ENCODE data around the gene C15orf40.

C15orf40 gene

DNA sequence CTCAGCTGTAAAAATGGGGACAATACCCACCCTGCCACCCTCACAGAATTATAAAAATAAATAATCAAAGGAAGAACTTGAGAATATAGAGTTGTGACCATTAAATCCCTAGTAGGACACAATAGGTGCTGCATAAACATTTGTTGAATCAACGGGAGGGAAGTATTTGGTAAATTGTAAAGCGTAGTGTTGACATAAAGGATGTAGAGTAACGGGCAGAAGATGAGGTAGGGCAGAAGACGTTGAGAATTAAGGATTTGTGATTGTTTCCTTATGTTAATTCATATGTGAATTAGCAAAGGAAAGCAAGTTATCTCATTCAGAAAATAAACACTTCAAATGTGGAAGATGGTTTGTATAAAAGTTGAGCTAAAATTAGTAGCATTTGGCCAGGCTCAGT lies 18.3 kb downstream of the C15orf40 start:
- no peak for DNase-seq (ENCODE audit: low read depth, low spot score)

DNA sequence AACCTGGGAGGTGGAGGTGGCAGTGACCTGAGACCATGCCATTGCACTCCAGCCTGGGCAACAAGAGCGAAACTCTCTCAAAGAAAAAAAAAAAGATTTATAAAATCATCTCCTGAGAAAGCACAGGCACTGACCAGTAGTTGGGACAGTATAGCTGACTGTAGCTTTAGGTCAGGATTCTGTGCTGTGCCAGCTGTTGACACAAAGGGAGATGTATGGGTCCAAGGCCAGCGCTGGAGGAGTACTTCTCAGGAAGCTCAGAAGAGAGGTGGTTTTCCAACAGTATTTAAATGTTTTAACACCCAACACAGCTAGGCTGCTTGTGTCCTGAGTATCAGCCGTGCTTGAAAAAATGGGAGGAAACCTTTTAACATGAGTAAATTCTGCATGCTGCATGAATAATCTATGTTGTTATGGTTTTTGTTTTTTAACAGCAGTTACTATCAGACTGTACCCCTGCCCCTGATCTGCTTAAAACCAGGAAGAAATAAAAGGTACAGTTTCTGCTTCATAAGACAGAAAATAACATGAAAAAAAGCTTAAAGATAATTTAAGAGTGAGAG lies 18.9 kb downstream of the C15orf40 start:
- no peak for DNase-seq (ENCODE audit: low read depth, low spot score)

DNA sequence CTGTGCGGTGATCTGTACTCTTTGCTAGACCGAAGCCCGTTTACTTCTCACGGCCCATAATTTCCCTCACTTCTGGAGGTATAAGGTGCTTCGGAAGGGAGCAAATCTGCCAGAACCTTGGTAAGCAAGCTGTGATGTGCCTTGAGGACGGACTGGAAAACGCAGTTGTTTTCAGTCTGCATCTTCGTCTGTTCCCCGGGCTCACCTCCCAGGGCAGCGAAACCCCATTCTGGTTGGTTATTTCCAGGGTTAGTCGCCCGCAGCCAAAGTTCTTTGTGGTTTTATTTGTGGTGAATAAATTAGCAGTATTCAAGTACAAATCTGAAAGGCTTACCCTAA lies 25.0 kb downstream of the C15orf40 start:
- DNase-seq (ENCODE audit: low read depth, low spot score): no peak

DNA sequence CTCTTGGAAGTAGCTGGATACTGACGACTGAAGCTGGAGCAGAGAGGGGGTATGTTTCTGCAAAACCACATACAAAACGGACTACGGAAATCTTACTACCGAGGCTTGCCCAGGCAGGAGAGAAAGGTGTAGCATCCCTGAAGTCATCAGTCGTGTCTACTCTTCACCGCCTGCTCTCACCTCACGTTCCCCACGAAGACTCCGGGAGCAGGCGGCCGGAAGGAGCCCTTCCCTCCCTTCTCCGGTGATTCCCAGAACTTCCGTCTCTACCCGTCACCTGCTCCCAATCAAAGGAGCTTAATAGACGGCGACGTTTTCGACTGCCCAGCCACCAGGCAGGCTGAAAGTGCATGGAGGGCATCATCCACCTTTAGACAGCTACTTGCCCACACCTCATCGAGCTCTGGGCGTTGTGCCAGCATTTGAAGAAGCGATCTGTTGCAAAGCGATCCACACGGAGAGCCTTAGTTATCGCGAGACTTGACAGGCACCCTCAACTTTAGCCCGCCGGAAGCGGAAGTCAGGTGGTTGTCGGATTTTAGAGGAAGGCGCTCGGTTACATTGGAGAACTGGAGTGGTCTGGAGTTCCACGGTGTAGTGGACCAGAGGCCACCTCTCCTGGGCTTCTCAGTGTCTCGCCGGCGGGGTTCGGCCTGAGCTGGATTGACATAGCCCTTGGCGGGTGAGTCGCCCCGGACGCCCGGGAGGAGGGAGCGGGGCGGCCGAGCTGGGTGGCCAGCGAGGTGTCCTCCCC lies 25.6 kb downstream of the C15orf40 start, which contains the start of gene RAMAC:
Gene RAMAC (plus strand): TSS at position 523 of the 754 bp plus-strand sequence. CDS start 2,809 bp downstream, outside the sequence.
- peak; percentile 69 for DNase-seq (ENCODE audit: low read depth, low spot score)

DNA sequence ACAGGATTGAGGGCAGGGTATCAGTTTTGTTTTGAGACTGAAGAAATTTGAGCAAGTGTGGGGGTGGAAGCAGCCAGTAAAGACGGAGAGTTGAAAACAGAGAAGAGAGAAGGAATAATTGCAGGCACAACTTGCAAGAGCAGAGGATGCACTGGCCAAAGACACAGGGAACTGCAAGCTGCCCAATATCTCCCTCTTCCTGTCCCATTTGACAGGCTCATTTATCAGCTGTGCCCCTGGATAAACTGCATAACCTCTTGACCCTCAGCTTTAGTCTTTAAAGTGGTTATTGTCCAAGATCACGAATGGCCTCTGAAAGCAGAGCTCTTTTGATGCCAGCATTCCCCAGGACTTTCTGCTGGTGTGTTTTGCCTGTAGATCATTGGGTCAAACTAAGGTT lies 30.5 kb downstream of the C15orf40 start:
- DNase-seq (ENCODE audit: low read depth, low spot score): no peak

DNA sequence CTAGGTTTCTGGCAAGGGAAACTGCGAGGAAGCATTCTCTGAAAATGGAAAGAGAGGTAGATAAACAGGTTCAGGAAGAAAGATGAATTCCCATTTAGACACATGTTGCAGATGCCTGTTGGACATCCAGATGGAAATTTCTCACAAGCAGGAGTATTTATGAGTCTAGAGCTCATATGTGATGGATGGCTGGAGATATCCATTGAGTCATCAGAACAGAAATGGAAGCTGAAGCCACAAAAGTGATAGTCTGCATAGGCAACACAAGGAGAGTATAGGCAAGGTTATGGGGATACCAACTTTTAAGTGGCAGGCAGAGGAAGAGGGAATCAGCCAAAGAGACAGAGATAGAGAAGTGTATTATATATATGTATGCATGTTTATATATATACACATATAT lies 31.7 kb downstream of the C15orf40 start:
- no peak for DNase-seq (ENCODE audit: low read depth, low spot score)

DNA sequence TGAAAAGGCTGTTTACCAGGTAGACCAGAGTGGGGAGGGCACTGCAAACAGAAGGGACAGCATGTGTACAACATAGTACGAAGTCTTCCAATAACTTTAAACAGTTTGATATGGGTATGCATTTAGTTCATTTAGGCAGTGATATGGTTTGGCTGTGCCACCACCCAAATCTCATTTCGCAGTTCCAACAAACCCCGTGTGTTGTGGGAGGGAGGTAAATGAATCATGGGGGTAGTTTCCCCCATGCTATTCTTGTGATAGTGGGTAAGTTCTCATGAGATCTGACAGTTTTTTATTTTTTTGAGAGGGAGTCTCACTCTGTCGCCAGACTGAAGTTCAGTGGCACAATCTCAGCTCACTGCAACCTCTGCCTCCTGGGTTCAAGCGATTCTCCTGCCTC lies 33.0 kb downstream of the C15orf40 start:
- no peak for DNase-seq (ENCODE audit: low read depth, low spot score)

DNA sequence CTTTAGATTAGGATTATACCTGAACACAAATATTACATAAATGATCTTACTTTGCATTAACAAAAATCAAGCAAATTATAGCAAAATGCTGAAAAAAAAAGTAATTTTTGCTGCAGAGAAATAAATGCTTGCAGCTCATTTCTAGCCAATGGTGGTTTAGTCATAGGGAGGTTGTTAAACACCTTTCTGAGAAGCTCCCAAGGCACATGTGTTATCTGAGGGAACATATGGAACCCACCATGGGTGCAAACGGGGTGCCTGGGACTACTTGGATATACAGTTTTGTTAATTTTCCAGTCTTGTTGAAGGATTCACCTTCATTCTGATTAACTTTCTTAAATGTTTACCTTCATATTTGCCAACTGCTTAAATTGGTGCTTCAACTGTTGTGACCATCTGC lies 34.4 kb downstream of the C15orf40 start:
- no peak for DNase-seq (ENCODE audit: low read depth, low spot score)

DNA sequence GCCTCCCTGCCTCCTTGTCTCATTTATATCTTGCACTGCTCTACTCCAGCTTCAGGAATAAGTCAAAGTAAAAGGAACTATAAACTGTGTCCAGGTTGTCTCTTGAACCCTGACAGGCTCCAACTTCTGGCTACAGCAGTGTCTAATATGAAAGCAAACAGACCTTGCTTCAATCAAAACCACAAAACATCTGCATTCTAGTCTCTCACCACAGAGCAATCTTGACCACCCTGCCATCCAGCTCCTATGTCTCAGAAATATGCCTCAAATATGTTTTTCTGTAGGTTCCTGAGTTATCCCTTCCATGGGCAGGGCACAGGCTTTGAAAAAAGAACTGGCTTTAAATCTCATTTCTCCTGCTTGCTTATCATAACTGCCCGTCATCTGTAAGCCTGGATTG lies 38.4 kb downstream of the C15orf40 start:
- DNase-seq (ENCODE audit: low read depth, low spot score): no peak

DNA sequence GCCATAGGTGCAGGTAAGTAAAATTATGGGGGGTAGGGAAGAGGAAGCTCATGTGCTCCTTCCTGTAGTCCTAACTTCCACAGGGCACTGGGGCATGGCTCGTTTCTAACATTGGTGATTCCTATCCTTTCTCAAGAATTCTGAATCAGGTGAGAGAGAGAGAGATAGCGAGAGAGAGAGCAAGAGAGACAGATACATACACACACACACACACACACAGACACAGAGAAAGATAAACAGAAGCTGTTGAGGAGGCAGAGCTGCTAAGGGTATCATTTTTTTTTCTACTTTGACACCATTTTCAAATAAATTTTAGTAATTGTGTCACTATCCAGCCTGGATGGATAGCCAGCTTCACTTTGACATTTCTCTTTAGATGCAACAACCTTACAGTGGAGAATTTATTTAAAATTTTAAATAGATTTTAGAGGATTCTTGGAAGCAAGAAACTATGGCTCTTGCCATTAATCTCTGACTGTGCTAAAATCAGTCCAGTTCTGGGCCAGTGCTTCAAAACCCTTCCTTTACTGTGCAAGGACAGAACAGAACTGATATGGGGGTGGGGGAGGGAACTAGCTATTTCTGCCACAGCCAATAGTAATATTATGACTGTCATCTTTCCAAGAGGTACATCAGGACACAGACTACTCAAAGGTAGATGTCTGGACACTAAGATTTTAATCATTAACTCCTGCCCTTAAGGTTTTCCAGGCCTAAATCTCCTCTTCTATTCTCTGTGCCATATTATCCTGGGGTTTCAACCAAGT lies 40.0 kb downstream of the C15orf40 start:
- no peak for DNase-seq (ENCODE audit: low read depth, low spot score)

DNA sequence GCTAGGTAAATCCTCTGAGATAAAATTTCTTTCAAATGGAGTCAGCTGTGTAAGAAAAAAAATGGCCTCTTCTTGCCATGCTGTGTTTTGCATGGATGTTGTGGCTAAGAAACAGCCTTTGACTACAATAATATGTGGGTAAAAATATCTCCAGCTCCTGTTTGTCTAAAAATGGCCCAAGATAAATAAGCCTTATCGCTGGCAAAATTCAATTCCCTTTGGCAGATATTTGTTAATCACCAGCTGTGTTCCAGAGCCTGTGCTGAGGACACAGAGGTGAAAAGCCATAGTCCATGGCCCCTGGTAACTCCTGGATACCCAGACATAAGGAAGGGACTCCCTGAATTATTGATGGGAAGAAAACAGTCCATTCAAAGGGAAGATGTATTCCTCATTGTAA lies 40.7 kb downstream of the C15orf40 start:
- DNase-seq (ENCODE audit: low read depth, low spot score): no peak

DNA sequence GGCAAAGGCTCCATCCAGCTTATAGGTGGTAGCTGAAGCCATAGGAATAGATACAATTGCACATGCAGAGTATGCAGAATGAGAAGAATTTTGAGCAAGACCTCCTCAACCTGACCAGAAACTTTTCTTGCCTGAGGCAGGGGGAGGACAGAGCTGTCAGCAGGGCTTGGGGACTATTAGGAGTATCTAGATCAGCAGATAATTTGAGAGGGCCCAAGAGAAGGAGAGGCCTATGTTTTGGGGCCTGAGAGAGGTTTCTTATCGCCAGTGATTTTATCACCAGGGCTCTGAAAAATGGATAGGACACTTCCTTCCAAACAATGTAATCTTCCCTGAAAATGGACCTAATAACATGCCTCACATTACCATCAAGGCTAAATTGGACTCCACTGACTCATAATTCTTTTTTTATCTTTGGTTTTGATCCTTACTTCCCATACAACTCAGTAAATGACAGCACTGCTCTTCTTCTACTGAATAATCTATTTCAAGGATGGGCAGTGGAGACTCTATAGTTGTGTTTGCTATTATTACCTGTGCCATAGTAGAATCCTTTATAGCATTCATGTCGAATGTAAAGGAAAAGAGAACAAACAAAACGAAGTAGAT lies 41.3 kb downstream of the C15orf40 start:
- no peak for DNase-seq (ENCODE audit: low read depth, low spot score)

DNA sequence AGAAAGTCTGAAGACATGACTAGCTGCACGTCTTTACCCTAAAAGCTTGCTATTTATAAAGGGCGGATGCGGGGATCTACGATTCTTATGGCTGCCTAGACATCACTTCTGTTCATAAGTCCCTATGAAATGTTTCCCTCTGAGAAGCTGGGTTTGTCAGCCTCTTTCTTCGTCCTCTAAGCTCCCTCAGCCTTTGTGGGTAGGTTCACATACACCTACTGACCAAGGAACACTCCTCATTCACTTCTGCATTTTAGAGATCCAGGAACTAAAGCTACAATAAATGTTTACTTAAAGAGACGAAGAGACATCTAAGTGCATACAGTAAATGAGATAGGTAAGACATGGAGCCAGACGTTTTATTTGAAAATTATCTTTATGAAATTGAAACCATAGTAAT lies 42.1 kb downstream of the C15orf40 start:
- DNase-seq (ENCODE audit: low read depth, low spot score): no peak

DNA sequence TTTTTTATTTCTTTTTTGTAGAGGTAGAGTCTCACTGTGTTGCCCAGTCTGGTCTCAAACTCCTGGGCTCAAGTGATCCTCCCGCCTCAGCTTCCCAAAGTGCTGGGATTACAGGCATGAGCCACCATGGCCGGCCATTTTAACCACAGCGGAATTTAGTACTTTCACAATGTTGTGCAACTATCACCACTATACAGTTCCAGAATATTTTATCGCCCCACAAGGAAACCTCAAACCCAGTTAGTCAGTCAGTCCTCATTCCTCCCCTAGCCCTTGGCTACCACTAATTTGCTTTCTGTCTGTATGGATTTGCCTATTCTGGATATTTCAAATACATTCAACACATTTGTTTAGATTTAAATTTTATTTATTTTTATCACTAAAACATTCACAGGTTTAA lies 43.4 kb downstream of the C15orf40 start:
- DNase-seq (ENCODE audit: low read depth, low spot score): no peak

DNA sequence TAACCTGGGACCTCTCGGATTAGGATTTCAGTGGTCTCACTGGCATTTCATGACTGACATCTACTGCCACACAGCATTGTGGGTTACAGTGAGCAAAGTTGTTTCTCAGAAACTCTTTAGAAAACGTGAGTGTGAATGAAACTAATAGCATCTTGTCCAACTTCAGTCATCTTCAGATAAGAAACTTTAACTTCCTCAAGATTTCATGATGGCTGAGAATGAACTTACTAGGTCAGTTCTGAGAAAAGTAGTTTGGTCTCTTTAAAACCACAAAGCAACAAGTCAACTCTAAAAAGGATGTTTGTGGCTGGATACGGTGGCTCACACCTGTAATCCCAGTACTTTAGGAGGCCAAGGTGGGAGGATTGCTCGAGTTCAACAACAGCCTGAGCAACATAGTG lies 44.8 kb downstream of the C15orf40 start:
- DNase-seq (ENCODE audit: low read depth, low spot score): no peak

DNA sequence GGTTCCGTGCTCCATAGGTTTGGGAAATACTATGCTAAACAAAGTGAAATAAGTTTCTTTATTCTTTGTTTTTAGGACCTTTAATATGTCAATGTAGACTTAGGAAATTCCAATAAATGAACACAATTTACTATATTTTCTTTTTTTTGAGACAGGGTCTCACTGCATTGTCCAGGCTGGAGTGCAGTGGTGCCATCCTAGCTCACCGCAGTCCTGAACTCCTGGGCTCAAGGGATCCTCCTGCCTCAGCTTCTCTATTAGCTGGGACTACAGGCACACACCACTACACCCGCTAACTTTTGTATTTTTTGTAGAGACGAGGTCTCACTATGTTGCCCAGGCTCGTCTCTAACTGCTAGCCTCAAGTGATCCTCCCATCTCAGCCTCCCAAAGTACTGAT lies 46.5 kb downstream of the C15orf40 start:
- DNase-seq (ENCODE audit: low read depth, low spot score): no peak

DNA sequence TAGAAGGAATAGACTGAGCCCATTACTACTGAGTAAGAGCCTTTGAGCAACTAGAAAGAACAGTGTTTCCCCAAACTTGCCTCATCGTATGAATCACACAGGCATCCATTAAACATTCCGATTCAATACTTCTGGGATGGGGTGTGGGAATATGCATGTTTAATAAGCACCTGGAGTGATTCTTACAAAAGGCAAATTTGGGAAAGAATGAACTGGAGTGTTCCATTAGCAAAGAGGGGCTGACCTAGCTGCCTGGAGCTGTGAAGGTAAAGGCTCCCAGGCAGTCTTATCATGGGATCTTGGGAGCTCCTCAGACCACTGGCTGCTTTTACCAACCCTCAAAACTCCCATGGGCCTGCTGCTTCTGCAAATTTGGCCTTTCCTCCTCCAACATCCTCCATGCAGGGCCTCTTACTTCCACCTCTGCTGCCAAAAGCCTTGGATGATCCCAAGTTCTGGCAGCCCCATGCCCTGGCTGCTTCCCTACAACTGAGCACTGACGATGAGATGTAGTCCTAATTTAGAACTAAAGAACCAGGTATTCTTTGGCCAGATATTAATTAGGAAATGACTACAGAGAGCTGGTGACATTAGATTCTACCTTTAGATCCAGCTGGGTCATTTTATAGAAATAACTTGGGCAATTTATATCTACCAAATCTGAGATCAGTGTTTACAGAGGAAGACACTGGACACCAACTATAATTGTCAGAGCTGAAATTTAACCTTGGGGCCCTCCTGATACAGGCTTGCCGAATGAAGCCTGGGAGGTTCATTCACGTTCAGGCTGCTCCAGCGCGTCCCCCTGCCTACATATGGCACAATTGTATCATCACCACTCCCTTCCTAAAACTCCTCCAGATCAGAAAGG lies 47.7 kb downstream of the C15orf40 start:
- DNase-seq (ENCODE audit: low read depth, low spot score): no peak

DNA sequence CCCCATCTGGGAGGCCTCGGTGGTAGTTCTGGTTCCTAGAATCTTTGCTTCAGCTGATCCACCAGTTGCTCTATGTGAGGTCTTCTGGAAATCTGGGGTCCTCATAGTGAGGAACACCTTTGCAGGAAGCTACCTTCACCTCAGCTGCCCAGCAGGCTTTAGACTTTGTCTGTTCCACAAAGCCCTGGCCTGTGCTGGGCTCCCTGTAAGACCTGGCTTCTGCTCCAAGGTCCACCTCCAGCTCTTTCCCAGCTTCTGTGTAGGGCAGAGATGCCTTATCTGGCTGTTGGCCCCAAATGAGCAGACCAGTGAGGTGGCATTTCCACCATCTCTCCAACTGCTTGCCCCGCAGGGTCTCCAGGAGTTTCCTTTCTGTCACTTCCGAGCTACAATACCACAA lies 50.7 kb downstream of the C15orf40 start:
- DNase-seq (ENCODE audit: low read depth, low spot score): no peak

DNA sequence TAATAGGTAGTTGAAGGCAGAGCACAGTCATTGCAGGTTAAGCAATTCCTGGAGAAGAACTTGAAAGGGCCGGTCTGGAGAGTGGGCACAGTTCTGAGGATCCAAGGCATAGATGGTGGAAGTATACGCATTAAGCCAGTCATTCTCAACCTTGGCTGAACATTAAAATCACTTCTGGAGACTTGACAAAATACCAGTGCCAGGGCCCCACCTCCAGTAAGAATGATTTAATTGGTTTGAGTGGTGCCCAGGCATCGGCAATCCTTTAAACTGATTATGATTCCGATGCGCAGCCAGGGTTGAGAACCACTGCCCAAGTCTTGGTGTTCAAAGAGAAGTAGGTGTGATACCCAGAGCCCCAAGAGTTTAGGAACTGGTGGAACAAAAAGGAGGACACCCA lies 52.0 kb downstream of the C15orf40 start:
- no peak for DNase-seq (ENCODE audit: low read depth, low spot score)

DNA sequence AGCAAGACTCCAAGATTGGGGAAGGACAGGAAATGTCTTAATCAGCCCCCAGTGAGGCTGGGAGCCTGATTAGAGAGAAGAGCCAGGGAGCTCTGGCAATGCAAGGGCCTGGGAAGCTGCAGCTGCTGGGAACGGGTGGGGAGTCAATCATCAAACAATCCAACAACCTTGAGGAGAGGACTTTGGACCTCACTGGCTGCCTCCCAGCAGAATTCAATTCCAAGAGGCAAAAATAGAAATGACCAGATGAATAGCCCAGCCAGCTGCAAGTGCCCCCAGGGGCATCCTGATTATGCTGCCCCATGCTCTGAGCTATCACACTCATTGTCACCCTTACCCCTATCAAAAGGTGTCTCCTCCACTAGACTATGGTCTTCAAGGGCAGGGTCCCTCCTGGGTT lies 52.8 kb downstream of the C15orf40 start:
- no peak for DNase-seq (ENCODE audit: low read depth, low spot score)

Data from iPS DF 19.7 (cell line).